ENCODE results near the gene XRRA1. TPM values are rescaled to one million over a fixed set of nuclear protein-coding genes. Genes with fewer than 3 reads are reported as not detected.
"Not testable (repeated sequence)": the region's sequence is repeated elsewhere in the genome, so short reads cannot be mapped to it uniquely, and the experiment has no call there.

The XRRA1 gene
- total RNA-seq, 2 experiments from 2014 or later = 23.7 to 25.2 TPM

DNA sequence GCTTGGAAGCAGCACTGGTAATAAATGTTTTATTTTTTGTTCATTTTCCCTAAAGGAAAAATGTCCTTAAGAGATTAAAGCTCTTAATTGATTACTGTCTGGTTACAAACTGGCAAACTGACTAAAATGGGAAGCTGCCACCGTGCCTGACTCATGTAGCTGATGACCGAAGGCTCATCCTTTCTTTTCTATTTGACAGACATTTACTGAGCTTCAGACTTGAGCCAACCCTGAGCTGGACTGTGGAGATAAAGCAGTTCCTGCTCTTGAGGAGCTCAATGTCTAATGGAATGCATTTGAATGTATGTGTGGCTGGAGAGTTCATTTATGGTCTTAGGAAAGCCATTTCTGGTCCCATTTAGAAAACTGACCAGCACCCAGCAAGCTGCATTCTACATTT lies 108.9 kb downstream of the XRRA1 start:
- no peaks in the 10 kb centered on the region for H3K27me3 Mint-ChIP-seq
- peaks cover 45% of the 10 kb centered on the region for H3K36me3 Mint-ChIP-seq
- H3K4me3 Mint-ChIP-seq = no peak overlapping the region
- H3K27ac Mint-ChIP-seq = no peak overlapping the region
- DNase-seq = no peak
- peaks cover 4% of the 10 kb centered on the region for H3K4me1 Mint-ChIP-seq
- no peaks in the 10 kb centered on the region for H3K9me3 Mint-ChIP-seq

DNA sequence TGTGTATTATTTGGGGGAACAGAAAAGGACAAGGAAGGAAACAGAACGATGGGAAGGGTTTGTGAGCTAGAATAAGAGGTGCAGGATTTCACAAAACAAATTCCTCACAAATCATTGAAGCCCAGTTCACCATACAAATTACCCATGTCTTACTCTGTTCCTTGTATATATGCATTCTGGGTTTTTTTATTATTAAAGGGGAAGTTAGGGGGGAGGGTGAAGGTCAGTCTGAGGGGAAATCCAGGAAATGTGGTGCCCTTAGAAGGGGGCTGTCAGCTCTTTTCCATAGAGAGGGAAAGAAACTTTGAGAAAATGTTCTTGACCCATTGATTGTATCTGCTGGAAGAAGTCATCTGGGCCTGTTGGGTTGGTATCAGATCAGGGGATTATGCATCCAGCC lies 109.4 kb downstream of the XRRA1 start:
- H3K36me3 Mint-ChIP-seq = peaks cover 48% of the 10 kb centered on the region
- no peak for DNase-seq
- no peaks in the 10 kb centered on the region for H3K9me3 Mint-ChIP-seq
- peaks cover 4% of the 10 kb centered on the region for H3K4me1 Mint-ChIP-seq
- peak overlapping the region; percentile 30 for H3K27ac Mint-ChIP-seq
- no peaks in the 10 kb centered on the region for H3K27me3 Mint-ChIP-seq
- no peak overlapping the region for H3K4me3 Mint-ChIP-seq

DNA sequence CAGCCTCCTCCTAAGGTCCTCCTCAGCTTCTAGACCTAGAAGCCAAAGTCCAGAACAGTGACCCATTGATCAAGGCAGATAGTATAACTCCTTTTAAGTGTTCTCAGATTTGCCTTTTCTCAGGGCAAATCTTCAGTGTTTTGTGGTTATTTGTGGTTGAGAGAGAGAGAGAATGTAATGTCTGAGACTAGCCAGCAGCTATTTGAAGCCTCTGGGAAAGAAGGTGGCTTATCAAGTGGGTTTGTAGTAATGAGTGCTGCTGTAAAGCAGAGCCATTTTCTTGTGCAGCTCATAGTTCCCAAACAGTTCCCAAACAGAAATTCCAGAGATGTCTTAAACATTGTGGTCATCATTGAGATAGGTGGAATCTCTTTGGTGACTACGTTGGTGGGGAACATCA lies 110.7 kb downstream of the XRRA1 start:
- Mint-ChIP-seq H3K36me3 (peaks cover 42% of the 10 kb centered on the region), H3K27ac (no peak overlapping the region), H3K27me3 (no peaks in the 10 kb centered on the region), H3K4me1 (peaks cover 4% of the 10 kb centered on the region), H3K4me3 (no peak overlapping the region), H3K9me3 (no peaks in the 10 kb centered on the region)
- no peak for DNase-seq

DNA sequence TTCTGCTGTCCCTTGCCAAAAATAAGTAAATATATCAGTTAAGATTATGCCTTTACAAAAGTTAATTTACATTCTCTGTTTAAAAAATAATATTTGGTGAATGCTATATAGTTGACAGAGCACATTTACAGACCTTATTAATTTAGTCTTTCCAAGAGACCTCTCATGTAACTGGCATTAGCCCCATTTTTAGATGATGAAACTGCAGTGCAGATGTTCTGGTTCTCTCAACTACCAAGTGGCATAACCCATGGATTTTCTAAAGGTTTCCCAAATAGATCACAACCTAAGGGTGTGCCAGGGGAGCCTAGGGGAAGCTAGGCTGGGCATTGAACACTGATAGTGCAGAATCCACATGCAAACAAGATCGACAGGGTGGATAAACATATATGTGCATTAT lies 111.7 kb downstream of the XRRA1 start:
- no peak overlapping the region for H3K4me3 Mint-ChIP-seq
- H3K27ac Mint-ChIP-seq = no peak overlapping the region
- peaks cover 41% of the 10 kb centered on the region for H3K36me3 Mint-ChIP-seq
- no peak for DNase-seq
- H3K4me1 Mint-ChIP-seq = peaks cover 4% of the 10 kb centered on the region
- no peaks in the 10 kb centered on the region for H3K27me3 Mint-ChIP-seq
- no peaks in the 10 kb centered on the region for H3K9me3 Mint-ChIP-seq

DNA sequence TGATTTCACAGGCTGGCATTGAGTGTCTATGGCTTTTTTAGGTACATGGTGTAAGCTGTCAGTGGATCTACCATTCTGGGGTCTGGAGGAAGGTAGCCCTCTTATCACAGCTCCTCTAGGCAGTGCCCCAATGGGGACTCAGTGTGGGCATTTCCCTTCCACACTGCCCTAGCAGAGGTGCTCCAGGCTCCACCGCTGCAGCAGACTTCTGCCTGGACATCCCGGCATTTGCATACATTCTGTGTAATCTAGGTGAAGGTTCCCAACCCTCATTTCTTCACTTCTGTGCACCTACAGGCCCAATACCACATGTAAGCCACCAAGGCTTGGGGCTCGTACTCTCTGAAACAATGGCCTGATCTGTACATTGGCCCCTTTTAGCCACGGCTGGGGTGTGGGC lies 122.0 kb downstream of the XRRA1 start:
- peaks cover 39% of the 10 kb centered on the region for H3K9me3 Mint-ChIP-seq
- peaks cover 93% of the 10 kb centered on the region for H3K36me3 Mint-ChIP-seq

DNA sequence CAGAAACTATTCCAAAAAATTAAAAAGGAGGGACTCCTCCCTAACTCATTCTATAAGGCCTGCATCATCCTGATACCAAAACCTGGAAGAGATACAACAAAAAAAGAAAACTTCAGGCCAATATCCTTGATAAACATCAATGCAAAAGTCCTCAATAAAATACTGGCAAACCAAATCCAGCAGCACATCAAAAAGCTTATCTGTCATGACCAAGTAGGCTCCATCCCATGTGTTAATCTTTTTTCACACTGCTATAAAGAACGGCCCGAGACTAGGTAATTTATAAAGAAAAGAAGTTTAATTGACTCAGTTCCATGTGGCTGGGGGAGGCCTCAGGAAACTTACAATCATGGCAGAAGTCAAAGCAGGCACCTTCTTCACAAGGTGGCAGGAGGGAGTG lies 123.3 kb downstream of the XRRA1 start:
- Mint-ChIP-seq H3K36me3 (peaks cover 90% of the 10 kb centered on the region), H3K9me3 (peaks cover 39% of the 10 kb centered on the region)
- not testable (repeated sequence) for H3K27me3 Mint-ChIP-seq, DNase-seq, H3K4me3 Mint-ChIP-seq, H3K4me1 Mint-ChIP-seq, H3K27ac Mint-ChIP-seq

More for the DNA sequence above, 122.0 kb downstream of the XRRA1 start:
- H3K4me3 Mint-ChIP-seq = no peak overlapping the region
- no peak for DNase-seq
- H3K4me1 Mint-ChIP-seq = no peaks in the 10 kb centered on the region
- no peak overlapping the region for H3K27ac Mint-ChIP-seq
- no peaks in the 10 kb centered on the region for H3K27me3 Mint-ChIP-seq

DNA sequence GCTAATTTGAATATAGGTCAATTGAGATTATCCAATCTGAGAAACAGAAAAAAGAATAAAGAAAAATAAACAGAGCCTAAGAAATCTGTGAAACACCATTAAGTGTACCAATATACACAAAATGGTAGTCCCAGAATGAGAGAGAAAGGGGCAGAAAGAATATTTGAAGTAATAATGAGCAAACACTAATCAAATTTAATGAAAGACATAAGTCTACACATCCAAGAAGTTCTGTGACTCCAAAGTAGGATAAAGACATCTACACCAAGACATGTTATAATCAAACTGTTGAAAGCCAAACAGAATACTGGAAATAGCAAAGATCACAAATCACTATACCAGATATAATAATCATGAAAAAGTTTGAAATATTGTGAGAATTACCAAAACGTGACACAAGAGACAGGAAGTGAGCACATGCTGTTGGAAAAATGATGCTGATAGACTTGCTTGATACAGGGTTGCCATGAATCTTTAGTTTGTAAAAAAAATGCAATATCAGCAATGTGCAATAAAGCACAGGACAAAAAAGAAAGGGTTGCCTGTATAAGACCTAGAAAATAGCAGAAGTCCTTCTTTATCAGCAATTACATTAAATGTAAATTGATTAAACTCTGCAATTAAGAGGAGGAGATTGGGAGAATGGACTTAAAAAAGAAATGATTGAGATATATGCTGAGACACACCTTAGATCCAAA lies 124.5 kb downstream of the XRRA1 start:
- no peak overlapping the region for H3K27ac Mint-ChIP-seq
- H3K9me3 Mint-ChIP-seq = peaks cover 36% of the 10 kb centered on the region
- no peak overlapping the region for H3K4me3 Mint-ChIP-seq
- peaks cover 90% of the 10 kb centered on the region for H3K36me3 Mint-ChIP-seq
- H3K4me1 Mint-ChIP-seq = no peaks in the 10 kb centered on the region
- no peak for DNase-seq
- H3K27me3 Mint-ChIP-seq = no peaks in the 10 kb centered on the region

DNA sequence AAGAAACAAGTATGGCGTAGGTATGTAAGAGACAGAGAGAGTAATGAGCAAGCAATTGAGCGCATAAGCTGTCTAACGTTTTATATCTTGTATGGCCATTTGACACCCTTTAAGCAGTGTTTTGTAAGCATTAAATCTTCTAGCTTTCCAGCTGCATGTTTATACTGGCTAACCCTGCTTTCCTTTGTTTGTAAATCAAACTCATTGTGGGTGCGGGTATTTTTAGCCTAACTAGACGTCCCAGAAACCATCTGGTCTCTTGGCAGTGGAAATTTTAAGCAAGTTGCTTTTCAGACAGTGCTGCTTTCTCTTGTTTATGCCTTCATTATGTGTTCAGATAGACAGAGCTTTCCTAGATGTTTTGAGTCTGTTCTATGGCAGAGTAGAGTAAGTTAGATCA lies 126.7 kb downstream of the XRRA1 start:
- no peak overlapping the region for H3K4me3 Mint-ChIP-seq
- no peaks in the 10 kb centered on the region for H3K27me3 Mint-ChIP-seq
- DNase-seq = no peak
- H3K9me3 Mint-ChIP-seq = peaks cover 29% of the 10 kb centered on the region
- H3K36me3 Mint-ChIP-seq = peaks cover 85% of the 10 kb centered on the region
- no peak overlapping the region for H3K27ac Mint-ChIP-seq
- peaks cover 2% of the 10 kb centered on the region for H3K4me1 Mint-ChIP-seq

DNA sequence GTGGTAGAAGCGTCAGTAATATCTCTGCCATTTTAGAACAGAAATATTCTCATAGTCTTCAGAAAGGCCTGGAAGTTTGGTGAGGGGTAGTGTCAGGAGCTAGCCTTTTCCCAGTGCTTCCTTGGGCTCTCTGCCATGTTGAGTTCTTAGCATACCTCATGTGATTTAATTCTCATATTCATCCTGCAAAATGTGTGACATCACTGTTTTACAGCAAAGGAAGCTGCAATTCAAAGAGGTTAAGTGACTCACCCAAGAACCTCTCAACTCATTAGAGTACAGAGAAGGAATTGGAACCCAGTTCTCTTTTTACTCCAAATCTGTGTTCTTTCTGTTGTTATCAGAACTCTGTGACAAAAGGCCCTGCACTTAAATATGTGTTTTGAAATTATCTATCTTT lies 128.1 kb downstream of the XRRA1 start:
- peaks cover 22% of the 10 kb centered on the region for H3K9me3 Mint-ChIP-seq
- DNase-seq = no peak
- no peaks in the 10 kb centered on the region for H3K27me3 Mint-ChIP-seq
- peaks cover 2% of the 10 kb centered on the region for H3K4me1 Mint-ChIP-seq
- H3K4me3 Mint-ChIP-seq = no peak overlapping the region
- no peak overlapping the region for H3K27ac Mint-ChIP-seq
- peaks cover 78% of the 10 kb centered on the region for H3K36me3 Mint-ChIP-seq

DNA sequence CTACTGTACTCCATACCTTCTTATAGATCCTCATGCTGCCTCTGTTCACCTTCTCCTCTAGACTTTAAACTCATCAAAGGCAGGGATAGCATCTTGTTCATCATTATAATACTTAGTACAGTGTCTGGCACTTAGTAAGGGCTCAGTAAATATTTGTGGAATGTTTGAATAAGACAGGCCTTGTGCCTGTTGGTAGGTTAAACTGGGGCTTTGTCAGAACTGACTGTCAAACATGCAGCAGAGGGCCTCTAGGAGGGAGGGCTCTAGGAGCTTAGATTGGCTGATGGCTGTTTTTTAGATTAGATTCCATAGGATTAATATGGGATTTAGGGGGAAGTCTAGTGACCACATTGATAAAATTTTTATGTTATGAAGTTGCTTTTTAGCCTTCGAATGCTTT lies 129.5 kb downstream of the XRRA1 start:
- Mint-ChIP-seq H3K4me1 (peaks cover 2% of the 10 kb centered on the region), H3K4me3 (no peak overlapping the region), H3K36me3 (peaks cover 67% of the 10 kb centered on the region), H3K9me3 (peaks cover 11% of the 10 kb centered on the region), H3K27me3 (no peaks in the 10 kb centered on the region), H3K27ac (no peak overlapping the region)
- no peak for DNase-seq

DNA sequence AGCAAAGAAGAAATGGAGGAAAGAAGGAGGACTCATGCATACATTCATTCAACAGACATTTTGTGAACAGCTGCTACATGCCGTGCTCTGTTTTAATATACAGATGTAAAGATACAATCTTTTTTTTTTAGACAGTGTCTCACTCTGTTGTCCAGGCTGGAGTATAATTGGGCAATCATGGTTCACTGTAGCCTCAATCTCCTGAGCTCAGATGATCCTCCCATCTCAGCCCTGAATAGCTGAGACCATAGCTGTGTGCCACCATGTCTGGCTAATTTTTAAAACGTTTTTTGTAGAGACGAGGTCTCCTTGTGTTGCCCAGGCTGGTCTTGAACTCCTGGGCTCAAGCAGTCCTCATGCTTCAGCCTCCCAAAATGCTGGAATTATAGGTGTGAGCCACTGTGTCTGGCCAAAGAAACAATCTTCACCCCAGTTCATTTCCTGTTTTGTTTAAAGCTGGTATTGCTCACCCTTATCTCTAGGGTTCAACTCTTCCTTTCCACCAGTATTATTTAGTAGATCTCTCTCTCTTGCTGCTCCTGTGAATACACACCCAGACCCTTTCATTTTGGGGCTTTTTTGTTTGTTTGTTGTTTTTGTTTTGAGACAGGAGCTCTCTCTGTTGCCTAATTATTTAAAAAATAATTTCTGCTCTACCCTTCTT lies 130.5 kb downstream of the XRRA1 start:
- Mint-ChIP-seq H3K36me3 (peaks cover 57% of the 10 kb centered on the region), H3K4me3 (no peak overlapping the region), H3K4me1 (peaks cover 2% of the 10 kb centered on the region), H3K27ac (no peak overlapping the region), H3K9me3 (peaks cover 1% of the 10 kb centered on the region), H3K27me3 (no peaks in the 10 kb centered on the region)
- no peak for DNase-seq

DNA sequence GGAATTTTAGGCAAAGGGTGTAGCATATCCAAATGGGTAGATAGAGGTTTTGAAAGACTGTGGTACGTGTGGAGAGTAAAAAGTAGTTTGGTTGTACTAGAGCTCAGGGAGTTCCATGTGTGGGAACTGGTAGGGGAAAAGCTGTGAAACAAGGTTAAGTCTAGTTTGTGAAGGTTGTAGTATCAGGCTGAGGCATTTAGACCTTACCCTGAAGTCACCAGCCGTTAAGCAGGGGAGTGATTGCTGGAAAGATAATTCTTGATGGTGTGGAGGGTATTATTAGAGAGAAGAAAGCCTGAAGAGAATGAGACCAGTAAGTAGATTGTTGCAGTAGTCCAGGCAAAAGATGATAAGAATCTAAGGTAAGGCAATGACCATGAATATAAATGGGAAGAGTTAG lies 132.2 kb downstream of the XRRA1 start:
- Mint-ChIP-seq H3K4me1 (peaks cover 6% of the 10 kb centered on the region), H3K27ac (no peak overlapping the region), H3K9me3 (no peaks in the 10 kb centered on the region), H3K36me3 (peaks cover 48% of the 10 kb centered on the region), H3K4me3 (no peak overlapping the region), H3K27me3 (no peaks in the 10 kb centered on the region)
- no peak for DNase-seq

DNA sequence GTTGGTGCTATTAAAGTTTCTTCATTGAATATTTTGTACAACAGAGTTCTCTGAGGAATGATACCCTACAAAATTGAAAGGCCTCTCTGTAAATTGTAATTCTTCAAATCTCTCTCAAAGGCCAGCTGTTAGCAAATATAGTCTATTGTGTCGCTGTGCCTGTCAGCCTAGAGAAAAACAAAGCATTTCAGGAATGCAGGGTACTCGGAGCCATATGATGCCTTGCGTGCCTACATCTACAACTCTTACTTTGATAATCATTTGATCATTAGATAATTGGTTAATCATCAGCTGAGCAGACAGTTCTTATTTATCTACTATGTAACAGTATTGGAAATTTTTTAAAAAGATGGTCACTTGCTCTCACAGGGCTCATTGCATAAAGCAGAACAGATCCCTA lies 132.9 kb downstream of the XRRA1 start:
- Mint-ChIP-seq H3K9me3 (no peaks in the 10 kb centered on the region), H3K4me1 (peaks cover 6% of the 10 kb centered on the region), H3K4me3 (no peak overlapping the region), H3K36me3 (peaks cover 45% of the 10 kb centered on the region), H3K27me3 (no peaks in the 10 kb centered on the region), H3K27ac (no peak overlapping the region)
- no peak for DNase-seq

DNA sequence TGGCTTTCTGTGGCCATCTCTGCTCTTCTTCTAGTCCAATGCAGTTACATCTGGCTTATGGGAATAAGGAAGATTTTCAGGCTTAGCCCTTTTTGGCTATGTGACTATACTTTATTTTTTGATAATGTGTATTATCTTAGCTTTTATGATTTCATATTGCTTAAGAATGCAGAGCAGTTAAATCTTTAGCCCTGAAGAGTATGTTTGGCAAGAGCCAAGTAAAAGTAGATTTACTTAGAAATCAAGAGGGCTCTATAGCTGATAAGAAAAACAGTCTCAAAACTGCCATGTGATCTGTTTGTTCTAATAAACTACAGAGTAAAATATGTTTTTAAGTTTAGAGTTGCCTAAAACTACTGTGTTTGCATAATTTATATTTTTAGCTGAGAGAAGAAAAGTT lies 139.1 kb downstream of the XRRA1 start:
- H3K27me3 Mint-ChIP-seq = no peaks in the 10 kb centered on the region

DNA sequence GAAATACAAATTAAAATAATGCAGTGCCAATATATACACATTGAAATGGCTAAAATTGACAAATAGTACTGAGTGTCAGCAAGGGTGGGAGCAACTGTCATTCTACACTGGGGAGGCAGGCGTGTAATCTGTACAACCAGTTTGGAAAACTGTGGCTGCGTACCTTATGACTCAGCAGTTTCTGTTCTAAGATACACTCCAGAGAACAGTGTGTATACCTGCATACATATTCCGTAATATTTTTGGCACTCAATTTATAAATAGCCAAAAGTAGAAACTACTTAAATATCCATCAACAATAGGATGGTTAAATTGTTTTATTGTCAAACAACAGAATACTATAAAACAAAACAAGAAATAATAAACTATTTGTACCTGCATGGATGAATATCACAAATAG lies 142.6 kb downstream of the XRRA1 start:
- Mint-ChIP-seq H3K27ac (no peak overlapping the region), H3K4me3 (no peak overlapping the region), H3K4me1 (peaks cover 10% of the 10 kb centered on the region), H3K9me3 (no peaks in the 10 kb centered on the region), H3K27me3 (no peaks in the 10 kb centered on the region), H3K36me3 (peaks cover 12% of the 10 kb centered on the region)
- no peak for DNase-seq

More for the DNA sequence above, 139.1 kb downstream of the XRRA1 start:
- DNase-seq = no peak
- Mint-ChIP-seq H3K4me1 (peaks cover 12% of the 10 kb centered on the region), H3K27ac (no peak overlapping the region), H3K4me3 (no peak overlapping the region), H3K36me3 (peaks cover 8% of the 10 kb centered on the region), H3K9me3 (no peaks in the 10 kb centered on the region)

Measured in activated naive CD8-positive, alpha-beta T cell treated with anti-CD3 and anti-CD28 coated beads for 36 hours (primary cell).